B cell (primary cell): ENCODE data around the gene TRABD. TPM values are rescaled to one million over a fixed set of nuclear protein-coding genes. Genes with fewer than 3 reads are reported as not detected.

Experiments used
- ATAC-seq: fragments of 200-7000 bp; cut with Tn5 transposase; one replicate; pipeline ENCODE4 v1.10.0; 2021; ENCODE audit warnings: low read depth, mild to moderate bottlenecking, moderate number of reproducible peaks, moderate library complexity
- CTCF ChIA-PET: fragments of 350-600 bp; sonication (Branson Sonifier 250); formaldehyde crosslinking; loops from one replicate; lab custom pipeline; 2021; ENCODE audit warnings: antibody characterized with exemption, inconsistent platforms; lab: Charles Lee
- POLR2A ChIA-PET: fragments of 350-600 bp; sonication (Branson Sonifier 250); formaldehyde crosslinking; loops from one replicate; lab custom pipeline; 2021; ENCODE audit warnings: antibody characterized with exemption; lab: Charles Lee
- DNase-seq: peaks from one replicate; pipeline ENCODE4 v3.0.0; 2013
- H2AFZ ChIP-seq: 2 replicates; pipeline ENCODE4 v1.6.1; 2012; ENCODE audit warnings: mild to moderate bottlenecking, low read depth, low read length; ENCODE audit not compliant: insufficient read depth, poor library complexity, severe bottlenecking
- H3K27ac ChIP-seq, 2 donors: 1 replicate in 1 of 2; 2 replicates in 1 of 2; pipeline ENCODE4 v1.5.1; 2012 to 2013; ENCODE audit warnings: low read length in 2 of 2, mild to moderate bottlenecking in 2 of 2, moderate library complexity in 1 of 2
- H3K27me3 ChIP-seq, 4 experiments: fragments of 200-600 bp in 1 of 4; sonication (generic) in 1 of 4; replicated peaks in 1 of 4; 1 replicate in 2 of 4; 2 replicates in 2 of 4; pipeline versions ENCODE4 v1.6.1 to v1.7.0; 2013 to 2016; ENCODE audit warnings: low read length in 3 of 4, mild to moderate bottlenecking in 2 of 4, mixed read lengths in 1 of 4, moderate library complexity in 1 of 4; ENCODE audit not compliant: insufficient read depth in 4 of 4, control insufficient read depth in 3 of 4; ENCODE audit errors: control extremely low read depth in 1 of 4
- H3K36me3 ChIP-seq, 2 experiments: replicated peaks in 1 of 2; 1 replicate in 1 of 2; 2 replicates in 1 of 2; pipeline versions ENCODE4 v1.6.1 to v1.7.1; 2013; ENCODE audit warnings: low read length in 1 of 2; ENCODE audit not compliant: insufficient read depth in 2 of 2, control insufficient read depth in 1 of 2; ENCODE audit errors: control extremely low read depth in 1 of 2, extremely low read depth in 1 of 2
- H3K4me1 ChIP-seq, 2 donors: fragments of 200-600 bp in 1 of 2; sonication (generic) in 1 of 2; 1 replicate in 1 of 2; 2 replicates in 1 of 2; pipeline versions ENCODE4 v1.5.1 to v1.6.1; 2013 to 2017; ENCODE audit warnings: low read length in 2 of 2; ENCODE audit not compliant: control insufficient read depth in 2 of 2, insufficient read depth in 2 of 2
- H3K4me2 ChIP-seq: replicated peaks from 2 replicates; pipeline ENCODE3; 2012; ENCODE audit warnings: mild to moderate bottlenecking, low read depth, low read length; ENCODE audit not compliant: poor library complexity, severe bottlenecking
- H3K4me3 ChIP-seq, 5 experiments: fragments of 200-600 bp in 1 of 5; sonication (generic) in 1 of 5; 1 replicate in 3 of 5; 2 replicates in 2 of 5; pipeline versions ENCODE4 v1.5.1 to v1.7.0; 2011 to 2016; ENCODE audit warnings: low read length in 4 of 5, mild to moderate bottlenecking in 4 of 5, low read depth in 2 of 5, control low read depth in 1 of 5, moderate library complexity in 1 of 5; ENCODE audit not compliant: insufficient read depth in 1 of 5; ENCODE audit errors: control extremely low read depth in 1 of 5, extremely low read depth in 1 of 5
- H3K79me2 ChIP-seq: fragments of 200-600 bp; sonication (generic); one replicate; pipeline ENCODE4 v1.6.0; 2016; ENCODE audit warnings: low read length; ENCODE audit not compliant: control insufficient read depth, insufficient read depth
- H3K9ac ChIP-seq: fragments of 200-600 bp; sonication (generic); 2 replicates; pipeline ENCODE4 v1.6.1; 2017; ENCODE audit warnings: mild to moderate bottlenecking, low read length, moderate library complexity
- H3K9me3 ChIP-seq, 3 donors: one replicate each; pipeline versions ENCODE4 v1.6.1 to v1.7.1; 2013; ENCODE audit warnings: low read length in 2 of 3; ENCODE audit not compliant: control insufficient read depth in 2 of 3, insufficient read depth in 1 of 3; ENCODE audit errors: control extremely low read depth in 1 of 3
- H4K20me1 ChIP-seq: 2 replicates; pipeline ENCODE4 v1.6.0; 2012; ENCODE audit warnings: mild to moderate bottlenecking, low read length; ENCODE audit not compliant: insufficient read depth, control insufficient read depth, poor library complexity, severe bottlenecking
- H3K27ac Mint-ChIP-seq: one replicate; pipeline ENCODE4 v1.8.0; 2021; ENCODE audit warnings: mixed read lengths
- H3K27me3 Mint-ChIP-seq: one replicate; pipeline ENCODE4 v1.8.0; 2021; ENCODE audit warnings: mixed read lengths
- H3K4me1 Mint-ChIP-seq: one replicate; pipeline ENCODE4 v1.8.0; 2021; ENCODE audit warnings: mixed read lengths
- H3K4me3 Mint-ChIP-seq: one replicate; pipeline ENCODE4 v1.8.0; 2021; ENCODE audit warnings: mixed read lengths
- H3K9me3 Mint-ChIP-seq: one replicate; pipeline ENCODE4 v1.8.0; 2022; ENCODE audit warnings: mixed read lengths; ENCODE audit not compliant: insufficient read depth
- EZH2 ChIP-seq: IDR thresholded peaks from 2 replicates; pipeline ENCODE4 v1.6.1; 2012; ENCODE audit warnings: borderline replicate concordance, low read depth, mild to moderate bottlenecking, moderate library complexity, low read length; ENCODE audit not compliant: insufficient read depth, poor library complexity, severe bottlenecking
- WGBS: methylation state at CpG from one replicate; pipeline ENCODE4 v1.1.5; 2013; ENCODE audit warnings: missing lambda C conversion rate; ENCODE audit not compliant: insufficient coverage; 5-methylcytosine and 5-hydroxymethylcytosine counted together
- intact Hi-C: fragments of 100-400 bp; cut with micrococcal nuclease; formaldehyde crosslinking; loops from one replicate; pipeline ENCODE4 v1.10.0; 2022
- polyA plus RNA-seq: library from polyadenylated mRNA; depleted of rRNA; stranded (reverse); fragments of >200 nt; gene quantifications from 2 replicates; pipeline ENCODE4 v1.2.3, GENCODE V29; 2012
- total RNA-seq, 2 donors: library from RNA; stranded (reverse); fragments of 120-200 nt in 1 of 2; gene quantifications; 1 replicate in 1 of 2; 2 replicates in 1 of 2; pipeline versions ENCODE4 v1.2.3 to v1.2.4, GENCODE V29; 2013 to 2022
- TF ChIP-seq, protein P1 (sequence below): fragments of 200-600 bp; IDR thresholded peaks from one replicate; pipeline ENCODE4 v1.8.0; 2022; ENCODE audit warnings: antibody characterized with exemption, mild to moderate bottlenecking

The TRABD gene
- total and polyA plus RNA-seq, 2 donors (not counting 1 experiment from before 2014, with no cell fraction given) = 164 to 200 TPM

DNA sequence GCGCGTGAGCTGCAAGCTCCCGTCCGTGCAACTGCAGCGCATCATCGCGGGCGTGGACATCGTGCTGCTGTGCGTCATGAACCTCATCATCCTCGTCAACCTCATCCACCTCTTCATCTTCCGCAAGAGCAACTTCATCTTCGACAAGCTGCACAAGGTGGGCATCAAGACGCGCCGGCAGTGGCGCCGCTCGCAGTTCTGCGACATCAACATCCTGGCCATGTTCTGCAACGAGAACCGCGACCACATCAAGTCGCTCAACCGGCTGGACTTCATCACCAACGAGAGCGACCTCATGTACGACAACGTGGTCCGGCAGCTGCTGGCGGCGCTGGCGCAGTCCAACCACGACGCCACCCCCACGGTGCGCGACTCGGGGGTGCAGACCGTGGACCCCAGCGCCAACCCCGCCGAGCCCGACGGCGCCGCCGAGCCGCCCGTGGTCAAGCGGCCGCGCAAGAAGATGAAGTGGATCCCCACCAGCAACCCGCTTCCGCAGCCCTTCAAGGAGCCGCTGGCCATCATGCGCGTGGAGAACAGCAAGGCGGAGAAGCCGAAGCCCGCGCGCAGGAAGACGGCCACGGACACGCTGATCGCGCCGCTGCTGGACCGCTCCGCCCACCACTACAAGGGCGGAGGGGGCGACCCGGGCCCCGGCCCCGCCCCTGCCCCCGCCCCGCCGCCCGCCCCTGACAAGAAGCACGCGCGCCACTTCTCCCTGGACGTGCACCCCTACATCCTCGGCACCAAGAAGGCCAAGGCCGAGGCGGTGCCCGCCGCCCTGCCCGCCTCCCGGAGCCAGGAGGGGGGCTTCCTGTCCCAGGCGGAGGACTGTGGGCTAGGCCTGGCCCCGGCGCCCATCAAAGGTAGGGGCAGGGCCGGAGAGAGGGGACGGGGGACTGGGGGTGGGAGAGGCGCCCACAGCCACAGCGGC lies 7.9 kb upstream of the TRABD start:
- POLR2A ChIA-PET = interaction anchor here (1.1 to 8.0 kb wide), 2 partner anchors 13 to 193 kb away, joined by 4 to 54 read pairs; no protein-coding TSS in a partner anchor

More for the DNA sequence above, 7.9 kb upstream of the TRABD start:
- Histone ChIP-seq H3K27ac (no peak overlapping the region), H2AFZ (no peak overlapping the region), H3K9me3 (peaks cover 0 to 5% (median 0%) of the 10 kb centered on the region in 3 donors), H4K20me1 (no peaks in the 10 kb centered on the region), H3K4me1 (peaks cover 27 to 35% of the 10 kb centered on the region in 2 donors), H3K9ac (no peak overlapping the region), H3K27me3 (peaks cover 0 to 3% (median 0%) of the 10 kb centered on the region in 4 experiments), H3K79me2 (no peaks in the 10 kb centered on the region), H3K4me3 (no peak overlapping the region), H3K4me2 (no peak overlapping the region), H3K36me3 (no peaks in the 10 kb centered on the region)
- Mint-ChIP-seq H3K27ac (peak overlapping the region; percentile 10), H3K9me3 (no peaks in the 10 kb centered on the region), H3K4me1 (peaks cover 30% of the 10 kb centered on the region), H3K4me3 (no peak overlapping the region), H3K27me3 (peaks cover 13% of the 10 kb centered on the region)
- 95% methylated on average over 83 of the region's 98 CpGs for WGBS
- CTCF ChIA-PET = no interaction called here
- ATAC-seq (no peak), DNase-seq (no peak)
- intact Hi-C loops = no loop called here
- TF ChIP-seq, protein P1, sequence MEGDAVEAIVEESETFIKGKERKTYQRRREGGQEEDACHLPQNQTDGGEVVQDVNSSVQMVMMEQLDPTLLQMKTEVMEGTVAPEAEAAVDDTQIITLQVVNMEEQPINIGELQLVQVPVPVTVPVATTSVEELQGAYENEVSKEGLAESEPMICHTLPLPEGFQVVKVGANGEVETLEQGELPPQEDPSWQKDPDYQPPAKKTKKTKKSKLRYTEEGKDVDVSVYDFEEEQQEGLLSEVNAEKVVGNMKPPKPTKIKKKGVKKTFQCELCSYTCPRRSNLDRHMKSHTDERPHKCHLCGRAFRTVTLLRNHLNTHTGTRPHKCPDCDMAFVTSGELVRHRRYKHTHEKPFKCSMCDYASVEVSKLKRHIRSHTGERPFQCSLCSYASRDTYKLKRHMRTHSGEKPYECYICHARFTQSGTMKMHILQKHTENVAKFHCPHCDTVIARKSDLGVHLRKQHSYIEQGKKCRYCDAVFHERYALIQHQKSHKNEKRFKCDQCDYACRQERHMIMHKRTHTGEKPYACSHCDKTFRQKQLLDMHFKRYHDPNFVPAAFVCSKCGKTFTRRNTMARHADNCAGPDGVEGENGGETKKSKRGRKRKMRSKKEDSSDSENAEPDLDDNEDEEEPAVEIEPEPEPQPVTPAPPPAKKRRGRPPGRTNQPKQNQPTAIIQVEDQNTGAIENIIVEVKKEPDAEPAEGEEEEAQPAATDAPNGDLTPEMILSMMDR = no peak
- no peak for TF ChIP-seq EZH2
